GM13976 (cell line): ENCODE results near the gene LSM2.
A peak's percentile ranks its signal among the peaks of the same experiment; 100 is the strongest.

Experiments used
- DNase-seq: peaks from one replicate; pipeline ENCODE4 v3.0.0; 2012; ENCODE audit warnings: low spot score
- CTCF ChIP-seq: IDR thresholded peaks from 2 replicates; pipeline ENCODE4 v1.5.1; 2012; ENCODE audit warnings: borderline replicate concordance, mild to moderate bottlenecking; ENCODE audit not compliant: insufficient read depth; ENCODE audit errors: extremely low read depth, missing control alignments, control extremely low read depth
- in situ Hi-C: fragments of 300-500 bp; cut with MboI; formaldehyde crosslinking; loops from one replicate; pipeline ENCODE4 v1.12.0; 2022; ENCODE audit warnings: low sequenced_read_pairs, mixed read lengths, inconsistent platforms; ENCODE audit not compliant: unreplicated experiment

LSM2 gene

GRCh38 chr6:31834367-31835250 is 27.8 kb upstream of the LSM2 start:
- TF ChIP-seq CTCF, result no peak
- in situ Hi-C loops, result no loop called here
- peak; percentile 89 for DNase-seq

GRCh38 chr6:31831350-31832215 is 24.8 kb upstream of the LSM2 start:
- DNase-seq, result no peak
- no peak for TF ChIP-seq CTCF
- in situ Hi-C loops, result no loop called here

- no peak for TF ChIP-seq CTCF
- in situ Hi-C loops, result no loop called here
- no peak for DNase-seq
Measured at GRCh38 chr6:31830886-31831335, 24.1 kb upstream of the LSM2 start.

- DNase-seq, result peak; percentile 43
- TF ChIP-seq CTCF, result peak; percentile 19
- in situ Hi-C loops, result no loop called here
Measured at GRCh38 chr6:31829633-31830283, 23.0 kb upstream of the LSM2 start.

GRCh38 chr6:31827286-31828079 is 20.7 kb upstream of the LSM2 start, which contains the start of gene HSPA1B:
Gene HSPA1B (plus strand): TSS chr6:31827738. CDS start chr6:31827951, 213 bp downstream.
- DNase-seq, result peak; percentile 95
- no peak for TF ChIP-seq CTCF
- in situ Hi-C loops, result no loop called here
